NCI-H748 (cell line): Measurements from ENCODE around the gene GPRIN3.
A peak's percentile ranks its signal among the peaks of the same experiment; 100 is the strongest.
"Not testable (repeated sequence)": the region's sequence is repeated elsewhere in the genome, so short reads cannot be mapped to it uniquely, and the experiment has no call there.

ENCODE experiments used
- DNase-seq: peaks from one replicate; lab custom pipeline; 2025; ENCODE audit not compliant: unreplicated experiment; lab: John Stamatoyannopoulos, UW

Gene GPRIN3

GRCh38 chr4:89217604-89218003 is 90.0 kb downstream of the GPRIN3 start:
- no peak for DNase-seq

GRCh38 chr4:89216866-89217265 is 90.7 kb downstream of the GPRIN3 start:
- peak; percentile 50 for DNase-seq

- no peak for DNase-seq
Measured at GRCh38 chr4:89216422-89216821, 91.2 kb downstream of the GPRIN3 start.

GRCh38 chr4:89215736-89216135 is 91.9 kb downstream of the GPRIN3 start:
- DNase-seq, result no peak

- no peak for DNase-seq
Measured at GRCh38 chr4:89214308-89214707, 93.3 kb downstream of the GPRIN3 start.

GRCh38 chr4:89213382-89213701 is 94.3 kb downstream of the GPRIN3 start:
- peak; percentile 76 for DNase-seq

GRCh38 chr4:89212666-89213381 is 94.8 kb downstream of the GPRIN3 start:
- DNase-seq, result no peak

GRCh38 chr4:89204624-89205023 is 103.0 kb downstream of the GPRIN3 start:
- DNase-seq, result peak; percentile 45

- no peak for DNase-seq
Measured at GRCh38 chr4:89203902-89204301, 103.7 kb downstream of the GPRIN3 start.

GRCh38 chr4:89199394-89199793 is 108.2 kb downstream of the GPRIN3 start:
- DNase-seq, result not testable (repeated sequence)

GRCh38 chr4:89197920-89198319 is 109.7 kb downstream of the GPRIN3 start:
- DNase-seq, result no peak

- DNase-seq, result no peak
Measured at GRCh38 chr4:89196745-89197144, 110.9 kb downstream of the GPRIN3 start.

- no peak for DNase-seq
Measured at GRCh38 chr4:89196056-89196674, 111.4 kb downstream of the GPRIN3 start.

- no peak for DNase-seq
Measured at GRCh38 chr4:89193843-89194242, 113.8 kb downstream of the GPRIN3 start.
